GM12878 (cell line): ENCODE measurements around the gene DPP4. TPM values are rescaled to one million over a fixed set of nuclear protein-coding genes. Genes with fewer than 3 reads are reported as not detected.

Experiments used
- ATAC-seq: fragments of 200-7000 bp; cut with Tn5 transposase; 3 replicates; pipeline ENCODE4 v1.9.1; 2020; ENCODE audit warnings: mild to moderate bottlenecking, moderate library complexity
- BruUV-seq: library from RNA; stranded (reverse); fragments of 400-500 nt; replicated peaks from 2 replicates; lab custom pipeline; 2021; lab: Mats Ljungman, UMichigan
- CTCF ChIA-PET: fragments of 300-600 bp; sonication (Branson Sonifier 250); formaldehyde crosslinking; extraction: SDS; loops from one replicate; lab custom pipeline; 2021; ENCODE audit warnings: inconsistent platforms; lab: Yijun Ruan, JAX
- POLR2A ChIA-PET: fragments of 350-600 bp; formaldehyde crosslinking; extraction: SDS; loops from one replicate; lab custom pipeline; 2021; ENCODE audit warnings: inconsistent platforms; lab: Charles Lee
- RAD21 ChIA-PET: fragments of 300-600 bp; sonication (Branson Sonifier 250); formaldehyde crosslinking; loops from one replicate; lab custom pipeline; 2023; ENCODE audit warnings: antibody characterized with exemption; ENCODE audit not compliant: unreplicated experiment; lab: Charles Lee
- SMC1A ChIA-PET: fragments of 300-600 bp; sonication (Branson Sonifier 250); formaldehyde crosslinking; loops from one replicate; lab custom pipeline; 2023; ENCODE audit not compliant: unreplicated experiment, uncharacterized antibody; lab: Charles Lee
- DNase-seq: peaks from one replicate; pipeline ENCODE4 v3.0.0-alpha.2; 2011; ENCODE audit warnings: low read depth, low spot score
- FAIRE-seq: peaks from 3 replicates; lab custom pipeline; 2011; peaks lifted over from hg19 to GRCh38; lab: Jason Lieb, UNC
- H2AFZ ChIP-seq: 2 replicates; pipeline ENCODE4 v1.6.0; 2011; ENCODE audit warnings: low read depth, low read length, control low read depth; ENCODE audit not compliant: control insufficient read depth
- H3K27ac ChIP-seq: 2 replicates; pipeline ENCODE4 v1.5.1; 2011; ENCODE audit warnings: control low read depth; ENCODE audit not compliant: control insufficient read depth, insufficient read depth
- H3K27me3 ChIP-seq, 2 experiments: replicated peaks in 1 of 2; 2 replicates each; pipeline versions ENCODE4 v1.6.0 to v1.6.1; 2011; ENCODE audit warnings: low read length in 1 of 2; ENCODE audit not compliant: control insufficient read depth in 2 of 2, insufficient read depth in 2 of 2
- H3K36me3 ChIP-seq, 2 experiments: 2 replicates each; pipeline ENCODE4 v1.5.1; 2011; ENCODE audit warnings: low read length in 1 of 2; ENCODE audit not compliant: control insufficient read depth in 2 of 2, insufficient read depth in 2 of 2
- H3K4me1 ChIP-seq: 2 replicates; pipeline ENCODE4 v1.6.1; 2011; ENCODE audit warnings: mild to moderate bottlenecking, low read length, moderate library complexity, mixed read lengths; ENCODE audit not compliant: control insufficient read depth, insufficient read depth
- H3K4me2 ChIP-seq: 2 replicates; pipeline ENCODE4 v1.6.0; 2011; ENCODE audit warnings: control low read depth; ENCODE audit not compliant: control insufficient read depth, insufficient read depth
- H3K4me3 ChIP-seq: fragments of 200-600 bp; sonication (generic); 2 replicates; pipeline ENCODE4 v1.5.1; 2016
- H3K79me2 ChIP-seq: 2 replicates; pipeline ENCODE4 v1.6.0; 2011; ENCODE audit warnings: low read length; ENCODE audit not compliant: control insufficient read depth, insufficient read depth
- H3K9ac ChIP-seq: 2 replicates; pipeline ENCODE4 v1.8.0; 2011; ENCODE audit warnings: low read length, control low read depth, mixed read lengths; ENCODE audit not compliant: control insufficient read depth, insufficient read depth
- H3K9me3 ChIP-seq: replicated peaks from 3 replicates; pipeline ENCODE4 v1.5.1; 2011; ENCODE audit warnings: mild to moderate bottlenecking, low read length; ENCODE audit not compliant: control insufficient read depth, insufficient read depth
- H4K20me1 ChIP-seq: 2 replicates; pipeline ENCODE4 v1.6.0; 2011; ENCODE audit not compliant: control insufficient read depth, insufficient read depth
- CHD2 ChIP-seq: IDR thresholded peaks from 2 replicates; pipeline ENCODE4 v1.6.1; 2011; ENCODE audit warnings: low read depth, low read length, improper control_type of control experiment, borderline replicate concordance
- CHD4 ChIP-seq: fragments of 200-600 bp; sonication (generic); IDR thresholded peaks from 2 replicates; pipeline ENCODE4 v1.6.1; 2016; ENCODE audit warnings: mild to moderate bottlenecking
- CREB1 ChIP-seq: IDR thresholded peaks from 2 replicates; pipeline ENCODE4 v1.6.1; 2012; ENCODE audit warnings: low read depth, mild to moderate bottlenecking, inconsistent platforms
- EGR1 ChIP-seq, 2 experiments: IDR thresholded peaks; 1 replicate in 1 of 2; 2 replicates in 1 of 2; pipeline ENCODE4 v1.6.1; 2011 to 2012; ENCODE audit warnings: low read depth in 2 of 2, low read length in 2 of 2, borderline replicate concordance in 1 of 2, mild to moderate bottlenecking in 1 of 2, moderate library complexity in 1 of 2
- FOS ChIP-seq: IDR thresholded peaks from 3 replicates; pipeline ENCODE4 v1.6.1; 2011; ENCODE audit warnings: borderline replicate concordance; ENCODE audit not compliant: insufficient read length; ENCODE audit errors: extremely low read depth
- MTA3 ChIP-seq: IDR thresholded peaks from 2 replicates; pipeline ENCODE4 v1.6.1; 2012; ENCODE audit warnings: low read length, inconsistent platforms, borderline replicate concordance
- NFXL1 ChIP-seq: fragments of 450-650 bp; IDR thresholded peaks from 2 replicates; pipeline ENCODE4 v1.6.1; 2017; ENCODE audit warnings: antibody characterized with exemption, mild to moderate bottlenecking, borderline replicate concordance
- NFYA ChIP-seq: IDR thresholded peaks from 2 replicates; pipeline ENCODE4 v1.6.1; 2011; ENCODE audit warnings: low read depth, mild to moderate bottlenecking, low read length, improper control_type of control experiment, borderline replicate concordance
- PML ChIP-seq: IDR thresholded peaks from 2 replicates; pipeline ENCODE4 v1.6.1; 2012; ENCODE audit warnings: low read length, inconsistent platforms
- RAD21 ChIP-seq: IDR thresholded peaks from 2 replicates; pipeline ENCODE4 v1.6.1; 2011; ENCODE audit warnings: mild to moderate bottlenecking, low read depth, low read length, moderate library complexity; ENCODE audit not compliant: insufficient read depth
- SIX5 ChIP-seq: IDR thresholded peaks from 2 replicates; pipeline ENCODE4 v1.6.1; 2011; ENCODE audit warnings: mild to moderate bottlenecking, low read depth, low read length, moderate library complexity; ENCODE audit not compliant: severe bottlenecking
- SP1 ChIP-seq: IDR thresholded peaks from one replicate; pipeline ENCODE4 v1.6.1; 2011; ENCODE audit warnings: low read depth, low read length
- SRF ChIP-seq, 2 experiments: IDR thresholded peaks; 2 replicates each; pipeline ENCODE4 v1.6.1; 2011; ENCODE audit warnings: low read depth in 2 of 2, low read length in 2 of 2, mild to moderate bottlenecking in 1 of 2, moderate library complexity in 1 of 2
- WRNIP1 ChIP-seq: IDR thresholded peaks from 2 replicates; pipeline ENCODE4 v1.6.1; 2011; ENCODE audit warnings: low read depth, low read length, improper control_type of control experiment, borderline replicate concordance
- YBX1 ChIP-seq: fragments of 450-650 bp; IDR thresholded peaks from 2 replicates; pipeline ENCODE4 v1.6.1; 2016; ENCODE audit warnings: antibody characterized with exemption
- ZBTB11 ChIP-seq: fragments of 450-650 bp; formaldehyde crosslinking; IDR thresholded peaks from 2 replicates; pipeline ENCODE4 v1.5.0; 2022; ENCODE audit warnings: mild to moderate bottlenecking, missing genetic modification characterization
- ZSCAN29 ChIP-seq: fragments of 450-650 bp; IDR thresholded peaks from 2 replicates; pipeline ENCODE4 v1.6.1; 2017; ENCODE audit warnings: mild to moderate bottlenecking, moderate library complexity
- WGBS: methylation state at CpG from one replicate; pipeline ENCODE4 v1.1.6; 2016; ENCODE audit warnings: low lambda C conversion rate; ENCODE audit not compliant: insufficient replicate concordance, insufficient coverage; ENCODE audit errors: missing lambda C conversion rate; 5-methylcytosine and 5-hydroxymethylcytosine counted together
- in situ Hi-C: fragments of 300-500 bp; cut with MboI; formaldehyde crosslinking; loops from 9 replicates; pipeline ENCODE4 v1.14.3; 2018; ENCODE audit warnings: mixed read lengths
- intact Hi-C: fragments of 100-400 bp; cut with micrococcal nuclease; formaldehyde crosslinking; loops from one replicate; pipeline ENCODE4 v1.14.2; 2022; ENCODE audit not compliant: unreplicated experiment
- polyA plus RNA-seq, 11 experiments: library from polyadenylated mRNA; depleted of rRNA in 4 of 11; unstranded in 6 of 11; stranded (reverse) in 5 of 11; fragments of >200 nt; fragmentation: Nextera tagmentation in 4 of 11; fragmentation: Illumina TruSeq in 1 of 11; extraction: Ambion mirVana in 4 of 11; extraction: Trizol in 1 of 11; gene quantifications; 1 replicate in 1 of 11; 2 replicates in 10 of 11; pipeline versions ENCODE4 v1.2.1 to v1.2.3, GENCODE V29; 2011 to 2016; ENCODE audit warnings: inconsistent platforms in 2 of 11, missing spikeins in 2 of 11, low read depth in 1 of 11
- total RNA-seq, 4 experiments: library from RNA; depleted of rRNA in 3 of 4; stranded (reverse); fragments of >200 nt in 3 of 4; fragmentation: Illumina TruSeq in 1 of 4; extraction: Trizol in 1 of 4; gene quantifications; 2 replicates each; pipeline versions ENCODE4 v1.2.1 to v1.2.3, GENCODE V29; 2013 to 2021

Gene DPP4
- total and polyA plus RNA-seq, 10 of the 15 experiments (the other 5 are each of a cell fraction or from before 2014, with no cell fraction given): 4.1 to 11.4 (median 9.3) TPM

DNA sequence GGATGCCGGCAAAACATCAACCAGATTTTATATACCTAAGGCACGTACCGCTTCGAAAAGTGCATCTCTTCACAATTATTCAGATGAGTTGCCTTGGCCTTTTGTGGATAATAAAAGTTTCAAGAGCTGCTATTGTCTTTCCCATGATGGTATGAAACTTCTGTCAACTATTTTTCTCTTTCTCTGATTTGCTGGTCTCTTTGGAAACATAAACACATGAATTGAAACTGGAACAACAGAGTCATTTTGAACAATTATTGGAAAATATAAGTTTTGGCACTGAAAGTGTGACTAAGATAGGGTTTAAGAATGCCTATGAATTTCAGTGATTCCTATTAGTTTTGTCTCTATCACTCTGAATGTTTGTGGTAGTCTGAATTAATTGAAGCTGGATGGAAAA lies 109.9 kb downstream of the DPP4 start:
- no peak overlapping the region for H2AFZ ChIP-seq
- H3K4me1 ChIP-seq: no peaks in the 10 kb centered on the region
- WGBS: 95% methylated on average over 4 of the region's 4 CpGs
- DNase-seq: no peak
- no TSS peak for BruUV-seq
- no peaks in the 10 kb centered on the region for H3K79me2 ChIP-seq
- ChIA-PET SMC1A (interaction anchor here (1.5 kb wide), 1 partner anchor 10 kb away, joined by 4 read pairs; no protein-coding TSS in a partner anchor), RAD21 (no interaction called here), CTCF (interaction anchor here (1.7 kb wide), 1 partner anchor 18 kb away, joined by 6 read pairs; no protein-coding TSS in a partner anchor)
- no peak for ATAC-seq
- H3K27ac ChIP-seq: no peak overlapping the region
- H3K9ac ChIP-seq: no peak overlapping the region
- no peaks in the 10 kb centered on the region for H3K27me3 ChIP-seq
- H3K4me2 ChIP-seq: no peak overlapping the region
- H4K20me1 ChIP-seq: no peaks in the 10 kb centered on the region
- intact Hi-C loops: no loop called here
- TF ChIP-seq ZSCAN29 (no peak), PML (no peak), ZBTB11 (no peak), CREB1 (no peak), EGR1 (IDR thresholded peaks at IDR 0.05; ENCODE audit: borderline replicate concordance in 1 of 2, low read depth in 2 of 2, low read length in 2 of 2) (no peak), CHD2 (no peak), FOS (no peak), CHD4 (no peak), SIX5 (no peak), NFXL1 (no peak), SRF (IDR thresholded peaks at IDR 0.05; ENCODE audit: low read depth in 2 of 2, low read length in 2 of 2) (no peak), NFYA (no peak), SP1 (no peak), MTA3 (no peak), WRNIP1 (no peak), RAD21 (no peak), YBX1 (no peak)
- TF ChIP-seq, all 136 proteins: peak for 0
- H3K9me3 ChIP-seq: no peaks in the 10 kb centered on the region
- POLR2A ChIA-PET: no interaction called here
- FAIRE-seq: no peak
- in situ Hi-C loops: no loop called here
- no peaks in the 10 kb centered on the region for H3K36me3 ChIP-seq
- H3K4me3 ChIP-seq: no peak overlapping the region
